Kidney epithelial cell (primary cell): ENCODE data around the gene AS3MT. TPM values are rescaled to one million over a fixed set of nuclear protein-coding genes. Genes with fewer than 3 reads are reported as not detected.

Source experiments
- DNase-seq: peaks from one replicate; pipeline ENCODE4 v3.0.0-alpha.2; 2010; ENCODE audit warnings: low read depth
- H3K27me3 ChIP-seq: 2 replicates; pipeline ENCODE4 v1.6.0; 2011; ENCODE audit warnings: low read length; ENCODE audit not compliant: control insufficient read depth, insufficient read depth
- H3K36me3 ChIP-seq: 2 replicates; pipeline ENCODE4 v1.5.1; 2011; ENCODE audit warnings: low read length; ENCODE audit not compliant: control insufficient read depth, insufficient read depth
- H3K4me3 ChIP-seq: 2 replicates; pipeline ENCODE4 v1.5.1; 2011; ENCODE audit warnings: low read depth, mild to moderate bottlenecking, control low read depth, low read length
- total RNA-seq: library from RNA; depleted of rRNA; stranded (reverse); fragments of >200 nt; gene quantifications from 2 replicates; pipeline ENCODE4 v1.2.3, GENCODE V29; 2015
- TF ChIP-seq, protein P1 (sequence below): IDR thresholded peaks from 2 replicates; pipeline ENCODE4 v1.5.1; 2011; ENCODE audit warnings: mild to moderate bottlenecking, moderate library complexity, low read length, control low read depth, inconsistent platforms; ENCODE audit not compliant: insufficient read depth, poor library complexity, severe bottlenecking

Gene AS3MT
- total RNA-seq, 1 donor from 2014 or later = 5.7 TPM

DNA sequence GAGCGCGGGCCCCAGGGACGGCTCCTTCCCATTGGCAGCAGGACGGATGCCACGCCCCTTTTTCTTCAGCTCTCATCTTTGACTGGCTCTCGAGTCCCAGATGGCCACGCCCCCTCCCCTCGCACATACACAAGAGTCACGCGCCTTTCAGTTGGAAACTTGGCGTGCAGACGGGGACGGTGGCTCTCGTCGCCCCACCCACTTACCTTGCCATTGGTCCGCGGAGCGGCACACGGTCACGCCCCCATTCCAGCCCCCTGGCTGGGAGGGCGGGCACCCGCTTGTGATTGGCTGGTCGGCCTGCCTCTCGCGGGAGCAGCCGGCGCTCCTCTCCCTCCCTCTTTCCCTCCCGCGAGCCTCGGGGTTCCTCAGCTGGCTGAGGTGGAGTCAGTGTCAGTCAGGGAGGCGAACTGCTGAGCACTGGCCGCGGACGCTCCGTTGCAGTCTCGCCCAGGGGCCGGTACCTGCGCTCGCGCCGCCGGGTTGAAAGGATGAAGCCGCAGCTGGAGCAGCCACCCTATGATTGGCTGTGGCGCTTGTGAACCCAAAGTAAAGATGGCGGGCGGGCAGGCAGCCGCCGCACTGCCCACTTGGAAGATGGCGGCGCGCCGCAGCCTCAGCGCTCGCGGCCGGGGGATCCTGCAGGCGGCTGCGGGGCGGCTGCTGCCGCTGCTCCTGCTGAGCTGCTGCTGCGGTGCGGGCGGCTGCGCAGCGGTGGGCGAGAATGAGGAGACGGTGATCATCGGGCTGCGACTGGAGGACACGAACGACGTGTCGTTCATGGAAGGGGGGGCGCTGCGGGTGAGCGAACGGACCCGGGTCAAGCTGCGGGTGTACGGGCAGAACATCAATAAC is 48.9 kb downstream of the AS3MT start, which contains the start of gene CNNM2:
TSS of gene CNNM2 (plus strand) at position 333 of the 855 bp plus-strand sequence. CDS start at position 520, 187 bp downstream.
- Histone ChIP-seq H3K36me3 (no peaks in the 10 kb centered on the region), H3K4me3 (peak within 1 kb of the TSS; percentile 72), H3K27me3 (peaks cover 6% of the 10 kb centered on the region)
- DNase-seq = peak; percentile 99
- TF ChIP-seq, protein P1, sequence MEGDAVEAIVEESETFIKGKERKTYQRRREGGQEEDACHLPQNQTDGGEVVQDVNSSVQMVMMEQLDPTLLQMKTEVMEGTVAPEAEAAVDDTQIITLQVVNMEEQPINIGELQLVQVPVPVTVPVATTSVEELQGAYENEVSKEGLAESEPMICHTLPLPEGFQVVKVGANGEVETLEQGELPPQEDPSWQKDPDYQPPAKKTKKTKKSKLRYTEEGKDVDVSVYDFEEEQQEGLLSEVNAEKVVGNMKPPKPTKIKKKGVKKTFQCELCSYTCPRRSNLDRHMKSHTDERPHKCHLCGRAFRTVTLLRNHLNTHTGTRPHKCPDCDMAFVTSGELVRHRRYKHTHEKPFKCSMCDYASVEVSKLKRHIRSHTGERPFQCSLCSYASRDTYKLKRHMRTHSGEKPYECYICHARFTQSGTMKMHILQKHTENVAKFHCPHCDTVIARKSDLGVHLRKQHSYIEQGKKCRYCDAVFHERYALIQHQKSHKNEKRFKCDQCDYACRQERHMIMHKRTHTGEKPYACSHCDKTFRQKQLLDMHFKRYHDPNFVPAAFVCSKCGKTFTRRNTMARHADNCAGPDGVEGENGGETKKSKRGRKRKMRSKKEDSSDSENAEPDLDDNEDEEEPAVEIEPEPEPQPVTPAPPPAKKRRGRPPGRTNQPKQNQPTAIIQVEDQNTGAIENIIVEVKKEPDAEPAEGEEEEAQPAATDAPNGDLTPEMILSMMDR = peak; percentile 1

DNA sequence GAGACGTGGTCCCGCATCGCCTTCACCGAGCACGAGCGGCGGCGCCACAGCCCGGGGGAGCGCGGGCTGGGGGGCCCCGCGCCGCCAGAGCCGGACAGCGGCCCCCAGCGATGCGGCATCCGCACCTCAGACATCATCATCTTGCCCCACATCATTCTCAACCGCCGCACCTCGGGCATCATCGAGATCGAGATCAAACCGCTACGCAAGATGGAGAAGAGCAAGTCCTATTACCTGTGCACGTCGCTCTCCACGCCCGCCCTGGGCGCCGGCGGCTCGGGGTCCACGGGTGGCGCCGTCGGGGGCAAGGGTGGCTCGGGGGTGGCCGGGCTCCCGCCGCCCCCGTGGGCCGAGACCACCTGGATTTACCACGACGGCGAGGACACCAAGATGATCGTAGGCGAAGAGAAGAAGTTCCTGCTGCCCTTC is 49.6 kb downstream of the AS3MT start:
- Histone ChIP-seq H3K27me3 (peaks cover 6% of the 10 kb centered on the region), H3K4me3 (peak overlapping the region; percentile 72), H3K36me3 (no peaks in the 10 kb centered on the region)
- TF ChIP-seq, protein P1 = peak; percentile 0
- DNase-seq = no peak

DNA sequence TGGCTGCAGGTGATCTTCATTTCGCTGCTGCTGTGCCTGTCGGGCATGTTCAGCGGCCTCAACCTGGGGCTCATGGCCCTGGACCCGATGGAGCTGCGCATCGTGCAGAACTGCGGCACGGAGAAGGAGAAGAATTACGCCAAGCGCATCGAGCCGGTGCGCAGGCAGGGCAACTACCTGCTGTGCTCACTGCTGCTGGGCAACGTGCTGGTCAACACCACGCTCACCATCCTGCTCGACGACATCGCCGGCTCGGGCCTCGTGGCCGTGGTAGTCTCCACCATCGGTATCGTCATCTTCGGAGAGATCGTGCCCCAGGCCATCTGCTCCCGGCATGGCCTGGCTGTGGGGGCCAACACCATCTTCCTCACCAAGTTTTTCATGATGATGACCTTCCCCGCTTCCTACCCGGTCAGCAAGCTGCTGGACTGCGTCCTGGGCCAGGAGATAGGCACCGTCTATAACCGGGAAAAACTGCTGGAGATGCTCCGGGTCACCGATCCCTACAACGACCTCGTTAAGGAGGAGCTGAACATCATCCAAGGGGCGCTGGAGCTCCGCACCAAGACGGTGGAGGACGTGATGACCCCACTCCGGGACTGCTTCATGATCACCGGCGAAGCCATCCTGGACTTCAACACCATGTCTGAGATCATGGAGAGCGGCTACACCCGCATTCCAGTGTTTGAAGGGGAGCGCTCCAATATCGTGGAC is 50.1 kb downstream of the AS3MT start:
- H3K27me3 ChIP-seq = peaks cover 6% of the 10 kb centered on the region
- H3K36me3 ChIP-seq = no peaks in the 10 kb centered on the region
- TF ChIP-seq, protein P1 = no peak
- no peak for DNase-seq
- H3K4me3 ChIP-seq = peak overlapping the region; percentile 72

DNA sequence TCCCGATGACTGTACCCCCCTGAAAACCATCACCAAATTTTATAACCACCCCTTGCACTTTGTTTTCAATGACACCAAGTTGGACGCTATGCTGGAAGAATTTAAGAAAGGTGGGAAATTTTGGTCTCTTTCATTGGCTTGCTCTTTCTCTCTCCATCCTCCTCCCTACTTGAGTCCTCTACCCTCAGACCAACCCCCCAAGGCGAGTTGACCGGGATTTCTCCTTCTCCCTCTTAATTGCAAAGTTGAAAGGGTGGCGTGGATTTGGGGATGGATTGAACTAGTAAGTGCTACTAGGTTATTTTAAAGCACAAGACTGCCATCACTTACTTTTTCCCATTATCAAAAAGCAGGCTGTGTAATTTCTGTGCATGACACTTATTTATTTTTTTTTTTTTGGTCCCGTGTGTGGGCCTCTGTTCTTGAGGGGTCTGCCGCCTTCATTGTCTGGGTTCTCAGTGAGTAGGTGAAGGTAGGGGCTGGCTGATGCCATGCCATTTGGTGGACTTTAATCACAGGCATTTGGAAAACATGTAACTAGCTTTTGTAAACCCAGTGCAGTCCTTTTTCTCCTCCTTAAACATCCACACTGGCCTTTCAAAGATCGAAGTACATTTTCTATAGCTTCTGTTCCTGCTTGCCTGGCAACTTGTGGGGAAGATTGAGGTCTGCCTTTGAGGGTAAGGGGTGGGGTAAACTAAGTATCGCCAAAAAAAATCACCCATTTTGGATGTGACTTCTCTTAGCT is 50.9 kb downstream of the AS3MT start:
- TF ChIP-seq, protein P1 = no peak
- DNase-seq = no peak
- Histone ChIP-seq H3K4me3 (no peak overlapping the region), H3K36me3 (no peaks in the 10 kb centered on the region), H3K27me3 (peaks cover 6% of the 10 kb centered on the region)

DNA sequence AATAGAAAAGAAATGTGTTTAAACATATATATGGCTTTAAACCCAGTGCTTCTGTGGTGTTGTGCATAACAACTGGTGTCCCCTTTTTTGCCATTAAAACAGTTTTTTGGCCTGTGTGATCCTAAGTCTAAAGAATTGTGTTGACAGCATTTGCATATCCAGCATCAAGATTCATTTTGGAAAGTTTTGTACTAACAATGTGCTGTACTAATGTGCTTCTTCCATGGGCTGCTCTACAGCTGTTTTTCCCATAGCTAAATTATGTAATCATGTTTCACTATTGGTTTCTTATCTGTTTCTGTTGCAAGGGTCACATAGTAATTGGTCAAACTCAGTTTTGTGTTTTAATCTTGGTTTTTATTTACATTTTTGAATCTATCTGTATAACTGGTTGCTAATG is 54.3 kb downstream of the AS3MT start:
- no peak overlapping the region for H3K4me3 ChIP-seq
- TF ChIP-seq, protein P1 = no peak
- no peak for DNase-seq
- peaks cover 6% of the 10 kb centered on the region for H3K27me3 ChIP-seq
- H3K36me3 ChIP-seq = no peaks in the 10 kb centered on the region
